Measurements from ENCODE around the gene NR2C2. TPM values are rescaled to one million over a fixed set of nuclear protein-coding genes. Genes with fewer than 3 reads are reported as not detected.

Gene NR2C2
- total RNA-seq, 4 donors from 2014 or later, result 36.4 to 43.9 (median 40.8) TPM

DNA sequence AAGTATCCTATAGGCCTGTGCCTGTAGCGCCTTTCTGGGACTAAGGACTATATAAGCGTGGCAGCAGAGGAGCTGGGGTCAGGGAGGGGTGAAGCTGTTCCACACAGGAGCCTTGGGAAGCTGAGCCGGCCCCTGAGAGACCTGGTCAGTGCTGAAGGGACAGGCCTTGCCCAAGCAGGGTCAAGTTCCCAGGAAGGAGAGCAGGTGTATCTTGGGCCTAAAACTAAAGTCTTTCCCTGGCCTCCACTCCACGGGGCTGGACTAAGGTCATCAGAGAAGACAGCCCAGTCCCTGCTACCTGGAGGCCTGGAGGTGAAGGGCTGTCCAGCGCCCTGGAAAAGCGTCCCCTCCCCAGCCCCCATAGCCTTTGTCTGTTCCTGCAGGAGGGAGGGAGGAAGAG lies 23.9 kb upstream of the NR2C2 start:
- Histone ChIP-seq H3K27me3 (no peaks in the 10 kb centered on the region), H3K4me1 (peaks cover 7 to 14% (median 9%) of the 10 kb centered on the region in 4 donors), H3K36me3 (peaks cover 0 to 57% (median 35%) of the 10 kb centered on the region in 4 donors), H3K9me3 (no peaks in the 10 kb centered on the region), H3K27ac (replicated peaks in 1 of 4) (no peak overlapping the region), H3K4me3 (no peak overlapping the region)
- TF ChIP-seq POLR2A (IDR thresholded peaks at IDR 0.05; ENCODE audit: low read depth), result no peak
- TF ChIP-seq, protein P1, sequence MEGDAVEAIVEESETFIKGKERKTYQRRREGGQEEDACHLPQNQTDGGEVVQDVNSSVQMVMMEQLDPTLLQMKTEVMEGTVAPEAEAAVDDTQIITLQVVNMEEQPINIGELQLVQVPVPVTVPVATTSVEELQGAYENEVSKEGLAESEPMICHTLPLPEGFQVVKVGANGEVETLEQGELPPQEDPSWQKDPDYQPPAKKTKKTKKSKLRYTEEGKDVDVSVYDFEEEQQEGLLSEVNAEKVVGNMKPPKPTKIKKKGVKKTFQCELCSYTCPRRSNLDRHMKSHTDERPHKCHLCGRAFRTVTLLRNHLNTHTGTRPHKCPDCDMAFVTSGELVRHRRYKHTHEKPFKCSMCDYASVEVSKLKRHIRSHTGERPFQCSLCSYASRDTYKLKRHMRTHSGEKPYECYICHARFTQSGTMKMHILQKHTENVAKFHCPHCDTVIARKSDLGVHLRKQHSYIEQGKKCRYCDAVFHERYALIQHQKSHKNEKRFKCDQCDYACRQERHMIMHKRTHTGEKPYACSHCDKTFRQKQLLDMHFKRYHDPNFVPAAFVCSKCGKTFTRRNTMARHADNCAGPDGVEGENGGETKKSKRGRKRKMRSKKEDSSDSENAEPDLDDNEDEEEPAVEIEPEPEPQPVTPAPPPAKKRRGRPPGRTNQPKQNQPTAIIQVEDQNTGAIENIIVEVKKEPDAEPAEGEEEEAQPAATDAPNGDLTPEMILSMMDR (IDR thresholded peaks at IDR 0.05), result no peak
- no peak for TF ChIP-seq EP300 (IDR thresholded peaks at IDR 0.05)
- no peak for TF ChIP-seq POLR2AphosphoS5 (IDR thresholded peaks at IDR 0.05)
- intact Hi-C loops (cut with DNase I), result loop anchor here (5.0 to 10.0 kb wide), 3 partner anchors 181 to 416 kb away; no protein-coding TSS in a partner anchor
- 95% methylated on average over 6 of the region's 6 CpGs for WGBS
- DNase-seq (ENCODE audit: extremely low spot score), result no peak

DNA sequence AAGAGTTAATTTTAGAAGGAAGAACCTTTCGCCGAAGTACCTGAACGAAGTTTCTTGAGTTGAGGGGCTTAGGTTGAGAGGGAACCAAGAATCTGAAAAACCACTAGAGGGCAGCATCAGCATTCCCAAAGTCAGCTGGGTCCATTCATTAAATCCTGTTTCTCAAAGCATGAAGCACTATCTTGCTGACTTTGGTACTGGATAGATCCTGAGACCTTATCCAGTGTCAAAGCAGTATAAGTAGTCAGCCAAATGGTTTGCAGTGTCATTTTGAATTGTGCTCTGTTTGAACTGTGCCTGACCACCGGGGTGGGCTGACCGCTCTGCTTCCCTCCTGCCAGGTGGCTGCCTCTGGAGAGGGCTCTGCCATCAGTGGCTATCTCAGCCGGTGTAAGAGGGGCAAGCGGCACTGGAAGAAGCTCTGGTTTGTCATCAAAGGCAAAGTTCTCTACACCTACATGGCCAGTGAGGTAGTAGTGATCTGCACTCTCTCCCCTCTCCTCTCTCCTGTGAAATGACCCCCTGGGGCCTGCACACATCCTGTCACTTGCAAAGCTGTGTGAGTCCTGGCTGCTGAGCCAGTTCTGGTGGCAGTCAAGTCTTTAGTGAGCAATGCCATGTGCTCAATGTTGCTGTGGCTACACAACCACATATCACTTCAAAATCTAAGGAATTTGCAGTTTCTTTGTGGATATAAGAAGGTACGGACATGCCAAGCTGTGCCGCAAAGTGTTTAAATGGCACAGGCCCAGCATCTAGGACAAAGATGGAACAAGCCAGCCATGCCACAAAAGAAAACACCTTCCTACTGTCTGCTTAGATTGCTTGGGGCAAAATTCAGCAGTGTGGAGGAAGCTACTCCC lies 21.4 kb upstream of the NR2C2 start:
- DNase-seq (ENCODE audit: extremely low spot score), result no peak
- no peak for TF ChIP-seq POLR2A (IDR thresholded peaks at IDR 0.05; ENCODE audit: low read depth)
- TF ChIP-seq, protein P1 (IDR thresholded peaks at IDR 0.05), result peak; percentile 60 to 75 (median 67)
- 65% methylated on average over 9 of the region's 9 CpGs for WGBS
- Histone ChIP-seq H3K36me3 (peaks cover 0 to 68% (median 32%) of the 10 kb centered on the region in 4 donors), H3K4me3 (no peak overlapping the region), H3K4me1 (peaks cover 5 to 11% (median 7%) of the 10 kb centered on the region in 4 donors), H3K27ac (replicated peaks in 1 of 4) (no peak overlapping the region), H3K27me3 (no peaks in the 10 kb centered on the region), H3K9me3 (no peaks in the 10 kb centered on the region)
- intact Hi-C loops (cut with DNase I), result loop anchor here (10.0 kb wide), 1 partner anchor 179 kb away; no protein-coding TSS in a partner anchor

DNA sequence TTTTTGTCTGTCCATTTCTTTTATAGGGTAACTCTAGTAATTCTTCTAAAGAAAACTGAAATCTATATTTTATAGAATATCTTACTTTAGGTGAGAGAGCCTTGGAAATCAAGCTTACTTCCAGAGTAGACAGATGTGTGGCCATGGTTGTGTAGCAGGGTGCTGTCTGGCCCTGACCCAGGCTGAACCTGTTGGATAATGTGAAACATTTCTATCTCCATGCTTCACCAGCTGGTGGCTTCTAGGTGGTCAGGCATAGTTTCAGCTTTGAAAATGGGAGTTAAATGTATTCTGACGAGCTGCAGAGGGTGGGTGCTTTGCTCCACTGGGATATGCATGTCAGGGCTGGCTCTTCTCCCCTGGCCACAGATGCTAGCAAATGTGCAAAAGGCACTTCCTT lies 20.8 kb upstream of the NR2C2 start:
- Histone ChIP-seq H3K4me3 (no peak overlapping the region), H3K9me3 (no peaks in the 10 kb centered on the region), H3K36me3 (peaks cover 0 to 70% (median 32%) of the 10 kb centered on the region in 4 donors), H3K4me1 (peaks cover 0 to 5% (median under 1%) of the 10 kb centered on the region in 4 donors), H3K27me3 (no peaks in the 10 kb centered on the region), H3K27ac (replicated peaks in 1 of 4) (no peak overlapping the region)
- TF ChIP-seq POLR2A (IDR thresholded peaks at IDR 0.05; ENCODE audit: low read depth), result no peak
- TF ChIP-seq, protein P1 (IDR thresholded peaks at IDR 0.05), result no peak
- TF ChIP-seq EP300 (IDR thresholded peaks at IDR 0.05), result no peak
- no peak for DNase-seq (ENCODE audit: extremely low spot score)
- WGBS, result 71% methylated on average over 1 of the region's 1 CpG
- intact Hi-C loops (cut with DNase I), result loop anchor here (10.0 kb wide), 1 partner anchor 178 kb away; no protein-coding TSS in a partner anchor

DNA sequence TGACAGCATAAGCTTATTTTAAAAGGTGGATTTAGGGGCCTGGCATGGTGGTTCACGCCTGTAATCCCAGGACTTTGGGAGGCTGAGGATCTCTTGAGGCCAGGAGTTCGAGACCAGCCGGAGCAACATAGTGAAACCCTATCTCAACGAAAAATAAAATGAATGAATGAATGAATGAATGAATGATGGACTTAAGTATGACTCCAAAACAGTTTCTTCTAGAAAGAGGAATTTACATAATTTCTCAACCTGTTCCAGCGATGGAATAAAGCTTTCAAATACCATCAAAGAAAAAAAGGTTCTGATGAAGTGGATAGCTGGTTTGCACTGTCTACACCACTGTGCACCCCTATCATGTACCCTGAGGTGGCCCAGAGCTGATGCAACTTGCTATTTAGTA lies 20.1 kb upstream of the NR2C2 start:
- no peak for TF ChIP-seq POLR2AphosphoS5 (IDR thresholded peaks at IDR 0.05)
- no peak for TF ChIP-seq EP300 (IDR thresholded peaks at IDR 0.05)
- TF ChIP-seq POLR2A (IDR thresholded peaks at IDR 0.05; ENCODE audit: low read depth), result no peak
- TF ChIP-seq, protein P1 (IDR thresholded peaks at IDR 0.05), result no peak
- intact Hi-C loops (cut with DNase I), result loop anchor here (10.0 kb wide), 1 partner anchor 177 kb away; no protein-coding TSS in a partner anchor
- 89% methylated on average over 5 of the region's 5 CpGs for WGBS
- Histone ChIP-seq H3K27ac (replicated peaks in 1 of 4) (no peak overlapping the region), H3K4me1 (peaks cover 0 to 5% (median 0%) of the 10 kb centered on the region in 4 donors), H3K9me3 (no peaks in the 10 kb centered on the region), H3K36me3 (peaks cover 0 to 70% (median 29%) of the 10 kb centered on the region in 4 donors), H3K4me3 (no peak overlapping the region), H3K27me3 (no peaks in the 10 kb centered on the region)
- DNase-seq (ENCODE audit: extremely low spot score), result no peak

All from esophagus muscularis mucosa (tissue), 4 donors.